Spleen (tissue), 7 donors: ENCODE results near the gene PRAMEF14.
"Not testable (repeated sequence)": the region's sequence is repeated elsewhere in the genome, so short reads cannot be mapped to it uniquely, and the experiment has no call there.

ENCODE experiments used
- CTCF ChIP-seq, 11 experiments: fragments of 200-600 bp in 7 of 11; fragments of 450-650 bp in 4 of 11; sonication (generic) in 4 of 11; IDR thresholded peaks in 8 of 11; conservative IDR thresholded peaks in 3 of 11; 1 replicate in 7 of 11; 2 replicates in 4 of 11; pipeline versions ENCODE4 v1.4.0 to v1.8.0; 2016 to 2021; ENCODE audit warnings: antibody characterized with exemption in 11 of 11, inconsistent platforms in 4 of 11, mild to moderate bottlenecking in 1 of 11
- POLR2A ChIP-seq, 3 donors: fragments of 450-650 bp; IDR thresholded peaks; one replicate each; pipeline ENCODE4 v1.5.1; 2017; ENCODE audit warnings: antibody characterized with exemption in 3 of 3, mild to moderate bottlenecking in 1 of 3
- POLR2AphosphoS5 ChIP-seq, 3 donors: sonication (generic); formaldehyde crosslinking; IDR thresholded peaks; one replicate each; pipeline ENCODE4 v1.5.1; 2017; ENCODE audit warnings: antibody characterized with exemption in 3 of 3
- donor health status: DM: no; HTN: no; CAD: no; lungs with moderate emphysema.
- donor health status: DM: no; HTN: no; CAD: no.
- donor health status: DM: no; HTN: no; CAD: no.

GRCh38 chr1:13394761-13395160 is 47.8 kb upstream of the PRAMEF14 start:
- not testable (repeated sequence) for TF ChIP-seq CTCF (IDR thresholded peaks at IDR 0.05 in 8 of 11, conservative IDR thresholded peaks at IDR 0.05 in 3 of 11); POLR2A (IDR thresholded peaks at IDR 0.05); POLR2AphosphoS5 (IDR thresholded peaks at IDR 0.05)
